Measurements from ENCODE around the gene INSRR. TPM values are rescaled to one million over a fixed set of nuclear protein-coding genes. Genes with fewer than 3 reads are reported as not detected.

INSRR gene
- total and polyA plus RNA-seq, 9 of the 15 experiments (the other 6 are each of a cell fraction or from before 2014, with no cell fraction given) = 0.03 to 0.18 (median 0.06) TPM; not detected in 3

GRCh38 chr1:156813750-156814570, 45.0 kb downstream of the INSRR start (continued):
- TF ChIP-seq HNRNPL (IDR thresholded peaks at IDR 0.05; ENCODE audit: low read depth, low read length) (peak; percentile 81; the same call in 1 of the 2 replicates), PCBP1 (IDR thresholded peaks at IDR 0.05; ENCODE audit: low read depth, low read length, poor library complexity, severe bottlenecking) (peak; percentile 25), ETV6 (IDR thresholded peaks at IDR 0.05; ENCODE audit: borderline replicate concordance in 1 of 2, low read depth in 2 of 2, low read length in 1 of 2) (no peak), ETV6 (CRISPR knock-in tag; IDR thresholded peaks at IDR 0.05; ENCODE audit: borderline replicate concordance) (0 out of 2 replicates have a peak, but pooled peaks have one; percentile 46), KLF16 (IDR thresholded peaks at IDR 0.05) (peak; percentile 36; the same call in 1 of the 2 replicates), MAX (CRISPR knock-in tag; IDR thresholded peaks at IDR 0.05) (peak; percentile 99), IFI16 (CRISPR knock-in tag; IDR thresholded peaks at IDR 0.05) (no peak), GABPB1 (CRISPR knock-in tag; IDR thresholded peaks at IDR 0.05) (peak; percentile 90), RBM22 (IDR thresholded peaks at IDR 0.05; ENCODE audit: low read depth, low read length, poor library complexity, severe bottlenecking) (peak; percentile 64), E2F4 (CRISPR knock-in tag; IDR thresholded peaks at IDR 0.05; ENCODE audit: low read depth) (peak; percentile 72; the same call in 1 of the 2 replicates), ELF4 (CRISPR knock-in tag; IDR thresholded peaks at IDR 0.05) (peak; percentile 67; the same call in 1 of the 2 replicates), SMAD3 (CRISPR knock-in tag; conservative IDR thresholded peaks at IDR 0.05) (peak; percentile 40; the same call in 1 of the 2 replicates), ZZZ3 (IDR thresholded peaks at IDR 0.05) (no peak), ZFP30 (CRISPR knock-in tag; IDR thresholded peaks at IDR 0.05; ENCODE audit: borderline replicate concordance) (no peak), TCF3 (CRISPR knock-in tag; IDR thresholded peaks at IDR 0.05) (0 out of 2 replicates have a peak, but pooled peaks have one; percentile 28), FOXP1 (CRISPR knock-in tag; IDR thresholded peaks at IDR 0.05) (0 out of 2 replicates have a peak, but pooled peaks have one; percentile 75), ZHX1 (conservative IDR thresholded peaks at IDR 0.05; ENCODE audit: low read length) (no peak), CBX1 (IDR thresholded peaks at IDR 0.05; ENCODE audit: low read depth) (peak; percentile 51)
- TF ChIP-seq, protein P1, sequence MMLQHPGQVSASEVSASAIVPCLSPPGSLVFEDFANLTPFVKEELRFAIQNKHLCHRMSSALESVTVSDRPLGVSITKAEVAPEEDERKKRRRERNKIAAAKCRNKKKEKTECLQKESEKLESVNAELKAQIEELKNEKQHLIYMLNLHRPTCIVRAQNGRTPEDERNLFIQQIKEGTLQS (IDR thresholded peaks at IDR 0.05) = no peak; the same call in 1 of the 2 replicates
- TF ChIP-seq, protein P1 (CRISPR knock-in tag; conservative IDR thresholded peaks at IDR 0.05) = 0 out of 2 replicates have a peak, but pooled peaks have one; percentile 19
- TF ChIP-seq, protein P2, sequence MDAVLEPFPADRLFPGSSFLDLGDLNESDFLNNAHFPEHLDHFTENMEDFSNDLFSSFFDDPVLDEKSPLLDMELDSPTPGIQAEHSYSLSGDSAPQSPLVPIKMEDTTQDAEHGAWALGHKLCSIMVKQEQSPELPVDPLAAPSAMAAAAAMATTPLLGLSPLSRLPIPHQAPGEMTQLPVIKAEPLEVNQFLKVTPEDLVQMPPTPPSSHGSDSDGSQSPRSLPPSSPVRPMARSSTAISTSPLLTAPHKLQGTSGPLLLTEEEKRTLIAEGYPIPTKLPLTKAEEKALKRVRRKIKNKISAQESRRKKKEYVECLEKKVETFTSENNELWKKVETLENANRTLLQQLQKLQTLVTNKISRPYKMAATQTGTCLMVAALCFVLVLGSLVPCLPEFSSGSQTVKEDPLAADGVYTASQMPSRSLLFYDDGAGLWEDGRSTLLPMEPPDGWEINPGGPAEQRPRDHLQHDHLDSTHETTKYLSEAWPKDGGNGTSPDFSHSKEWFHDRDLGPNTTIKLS (IDR thresholded peaks at IDR 0.05; ENCODE audit: borderline replicate concordance, low read depth) = peak; percentile 92

All from K562 (cell line).